Measurements from ENCODE around the gene ASPHD1. TPM values are rescaled to one million over a fixed set of nuclear protein-coding genes. Genes with fewer than 3 reads are reported as not detected.
A peak's percentile ranks its signal among the peaks of the same experiment; 100 is the strongest.

The ASPHD1 gene
- total RNA-seq, 1 donor from 2014 or later: 4.4 TPM

DNA sequence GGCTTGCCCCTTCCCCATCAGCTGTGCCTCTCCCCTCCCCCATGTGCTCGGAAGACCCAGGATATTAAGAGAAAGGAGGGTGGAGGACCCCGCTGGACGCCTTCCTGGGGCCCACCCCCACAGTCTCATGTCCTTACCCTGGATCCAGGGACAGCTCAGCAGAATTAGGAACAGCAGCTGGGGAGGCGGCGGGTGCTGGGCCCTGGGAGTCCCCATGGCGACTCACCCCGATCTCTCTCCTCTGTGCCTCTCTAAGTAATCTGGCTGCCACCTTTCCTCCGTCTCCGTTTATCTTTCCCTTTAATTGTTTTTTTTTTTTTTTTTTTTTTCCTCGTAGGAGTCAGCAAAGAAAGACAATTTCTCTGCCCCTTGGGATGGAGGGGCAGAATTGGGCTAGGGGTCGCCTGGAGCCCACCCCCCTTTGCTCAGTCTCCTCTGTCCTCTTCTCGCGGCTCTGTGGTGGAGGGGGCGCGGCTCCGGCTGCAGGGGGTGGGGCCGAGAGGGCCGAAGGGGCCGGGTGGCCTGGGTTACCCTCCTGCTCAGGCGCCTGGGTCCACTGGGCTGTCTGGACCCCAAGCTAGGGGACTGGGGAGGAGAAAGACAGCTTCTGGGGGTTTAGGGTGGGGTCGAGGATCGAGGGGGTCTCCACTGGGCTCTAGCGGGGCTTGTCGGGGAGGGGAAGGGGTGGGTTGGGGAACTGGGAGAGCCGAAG, 1.3 kb upstream of the ASPHD1 start:
- peak; percentile 79 for DNase-seq
- H3K27me3 ChIP-seq: peaks cover 19% of the 10 kb centered on the region
- ATAC-seq: peak; percentile 47
- intact Hi-C loops (cut with DNase I): no loop called here
- no peak overlapping the region for H3K27ac ChIP-seq
- TF ChIP-seq, protein P1, sequence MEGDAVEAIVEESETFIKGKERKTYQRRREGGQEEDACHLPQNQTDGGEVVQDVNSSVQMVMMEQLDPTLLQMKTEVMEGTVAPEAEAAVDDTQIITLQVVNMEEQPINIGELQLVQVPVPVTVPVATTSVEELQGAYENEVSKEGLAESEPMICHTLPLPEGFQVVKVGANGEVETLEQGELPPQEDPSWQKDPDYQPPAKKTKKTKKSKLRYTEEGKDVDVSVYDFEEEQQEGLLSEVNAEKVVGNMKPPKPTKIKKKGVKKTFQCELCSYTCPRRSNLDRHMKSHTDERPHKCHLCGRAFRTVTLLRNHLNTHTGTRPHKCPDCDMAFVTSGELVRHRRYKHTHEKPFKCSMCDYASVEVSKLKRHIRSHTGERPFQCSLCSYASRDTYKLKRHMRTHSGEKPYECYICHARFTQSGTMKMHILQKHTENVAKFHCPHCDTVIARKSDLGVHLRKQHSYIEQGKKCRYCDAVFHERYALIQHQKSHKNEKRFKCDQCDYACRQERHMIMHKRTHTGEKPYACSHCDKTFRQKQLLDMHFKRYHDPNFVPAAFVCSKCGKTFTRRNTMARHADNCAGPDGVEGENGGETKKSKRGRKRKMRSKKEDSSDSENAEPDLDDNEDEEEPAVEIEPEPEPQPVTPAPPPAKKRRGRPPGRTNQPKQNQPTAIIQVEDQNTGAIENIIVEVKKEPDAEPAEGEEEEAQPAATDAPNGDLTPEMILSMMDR (IDR thresholded peaks at IDR 0.05): no peak
- no peaks in the 10 kb centered on the region for H3K9me3 ChIP-seq
- H3K36me3 ChIP-seq: no peaks in the 10 kb centered on the region
- peak overlapping the region; percentile 65 for H3K4me3 ChIP-seq
- no peaks in the 10 kb centered on the region for H3K4me1 ChIP-seq

DNA sequence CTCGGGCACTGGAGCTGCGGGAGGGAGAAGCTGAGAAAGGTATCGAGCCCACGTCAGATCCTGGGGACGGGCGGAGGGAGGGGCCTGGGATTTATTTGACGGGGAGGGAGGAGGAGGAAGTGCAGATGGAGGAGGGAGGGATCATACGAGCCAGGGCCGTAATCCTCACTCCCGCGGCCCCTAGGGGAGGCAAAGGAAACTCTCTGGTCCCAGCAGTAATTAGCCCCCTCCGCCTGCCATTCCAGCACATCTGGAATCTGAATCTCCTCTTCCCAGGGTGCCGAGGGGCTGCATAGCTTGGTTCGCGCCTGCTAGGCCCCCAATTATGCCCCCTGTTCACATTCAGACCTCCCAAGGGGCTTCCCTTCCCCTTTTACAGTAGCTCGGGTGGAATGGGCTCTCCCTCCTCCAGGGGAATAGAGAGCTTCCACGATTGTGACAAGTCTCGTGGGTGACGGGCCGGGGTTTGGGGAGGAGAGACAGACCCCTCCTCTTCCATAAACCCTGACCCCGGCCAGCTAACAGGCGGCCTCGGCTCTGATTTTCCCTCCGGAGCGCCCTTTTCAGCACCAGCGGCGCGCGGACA, 679 bp upstream of the ASPHD1 start, which contains the start of gene SEZ6L2:
Gene SEZ6L2, minus strand, starts transcription at position 35 of the 586 bp plus-strand sequence. CDS start 531 bp downstream, outside the sequence.
- Histone ChIP-seq H3K36me3 (no peaks in the 10 kb centered on the region), H3K27me3 (peaks cover 19% of the 10 kb centered on the region), H3K9me3 (no peaks in the 10 kb centered on the region), H3K4me1 (no peaks in the 10 kb centered on the region), H3K4me3 (peak within 1 kb of the TSS; percentile 65), H3K27ac (no peak within 1 kb of the TSS)
- ATAC-seq (peak; percentile 78), DNase-seq (peak; percentile 89)
- intact Hi-C loops (cut with DNase I): no loop called here
- TF ChIP-seq, protein P1 (IDR thresholded peaks at IDR 0.05): no peak

DNA sequence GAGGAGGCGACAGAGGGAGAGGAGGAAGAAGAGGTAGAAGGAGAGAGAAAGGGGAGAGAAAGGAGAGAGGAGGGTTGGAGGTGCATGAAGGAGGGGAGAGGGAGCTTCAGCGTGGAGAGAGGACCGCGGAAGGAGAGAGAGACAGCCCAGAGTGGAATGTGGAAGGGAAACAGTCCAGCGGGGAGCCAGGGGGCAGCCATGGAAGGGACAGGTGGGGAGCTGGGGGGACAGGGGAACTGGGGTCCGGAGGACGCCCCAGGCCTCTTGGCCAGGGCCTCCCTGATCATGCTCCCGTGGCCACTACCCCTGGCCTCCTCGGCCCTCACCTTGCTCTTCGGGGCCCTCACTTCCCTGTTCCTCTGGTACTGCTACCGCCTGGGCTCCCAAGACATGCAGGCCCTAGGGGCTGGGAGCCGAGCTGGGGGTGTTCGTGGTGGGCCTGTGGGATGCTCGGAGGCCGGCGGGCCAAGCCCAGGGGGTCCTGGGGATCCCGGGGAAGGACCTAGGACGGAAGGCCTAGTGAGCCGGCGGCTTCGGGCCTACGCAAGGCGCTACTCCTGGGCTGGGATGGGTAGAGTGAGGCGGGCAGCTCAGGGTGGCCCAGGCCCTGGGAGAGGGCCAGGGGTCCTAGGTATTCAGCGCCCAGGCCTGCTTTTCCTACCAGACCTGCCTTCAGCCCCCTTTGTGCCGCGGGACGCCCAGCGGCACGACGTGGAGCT, 759 bp downstream of the ASPHD1 start:
- H3K36me3 ChIP-seq: no peaks in the 10 kb centered on the region
- no peaks in the 10 kb centered on the region for H3K4me1 ChIP-seq
- no peaks in the 10 kb centered on the region for H3K9me3 ChIP-seq
- ATAC-seq: no peak
- H3K4me3 ChIP-seq: peak overlapping the region; percentile 65
- peaks cover 19% of the 10 kb centered on the region for H3K27me3 ChIP-seq
- intact Hi-C loops (cut with DNase I): no loop called here
- no peak for DNase-seq
- no peak overlapping the region for H3K27ac ChIP-seq
- TF ChIP-seq, protein P1 (IDR thresholded peaks at IDR 0.05): no peak

DNA sequence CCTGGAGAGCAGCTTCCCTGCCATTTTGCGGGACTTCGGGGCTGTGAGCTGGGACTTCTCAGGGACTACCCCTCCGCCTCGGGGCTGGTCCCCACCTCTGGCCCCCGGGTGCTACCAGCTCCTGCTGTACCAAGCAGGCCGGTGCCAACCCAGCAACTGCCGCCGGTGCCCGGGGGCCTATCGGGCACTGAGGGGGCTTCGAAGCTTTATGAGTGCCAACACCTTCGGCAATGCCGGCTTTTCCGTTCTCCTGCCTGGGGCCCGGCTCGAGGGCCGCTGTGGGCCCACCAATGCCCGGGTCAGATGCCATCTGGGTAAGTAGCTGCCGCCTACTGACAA, 1.3 kb downstream of the ASPHD1 start:
- Histone ChIP-seq H3K4me3 (no peak overlapping the region), H3K4me1 (no peaks in the 10 kb centered on the region), H3K9me3 (no peaks in the 10 kb centered on the region), H3K27me3 (peaks cover 18% of the 10 kb centered on the region), H3K27ac (no peak overlapping the region), H3K36me3 (no peaks in the 10 kb centered on the region)
- intact Hi-C loops (cut with DNase I): no loop called here
- DNase-seq (no peak), ATAC-seq (no peak)
- TF ChIP-seq, protein P1 (IDR thresholded peaks at IDR 0.05): no peak

DNA sequence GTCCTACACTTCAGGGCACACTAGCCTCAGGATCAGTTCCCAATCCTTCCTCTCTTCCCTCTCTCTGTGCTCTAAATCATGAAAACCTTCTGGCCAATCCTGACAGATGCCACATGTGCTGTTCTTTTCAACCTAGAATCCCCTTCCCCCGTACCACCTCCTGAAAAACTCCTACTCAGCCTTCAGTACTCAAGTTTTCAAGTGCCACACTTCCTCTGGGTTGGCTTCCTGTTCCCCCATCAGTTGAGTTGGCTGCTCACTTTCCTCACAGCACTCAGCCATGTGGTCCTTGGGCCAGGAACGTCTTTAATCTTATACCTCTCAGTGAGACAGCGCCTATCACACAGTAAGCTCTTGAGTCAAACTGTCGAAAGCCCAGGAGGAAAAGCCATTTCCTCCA, 3.3 kb downstream of the ASPHD1 start:
- Histone ChIP-seq H3K4me3 (no peak overlapping the region), H3K27ac (no peak overlapping the region), H3K36me3 (no peaks in the 10 kb centered on the region), H3K9me3 (no peaks in the 10 kb centered on the region), H3K4me1 (no peaks in the 10 kb centered on the region), H3K27me3 (no peaks in the 10 kb centered on the region)
- intact Hi-C loops (cut with DNase I): no loop called here
- ATAC-seq: no peak
- TF ChIP-seq, protein P1 (IDR thresholded peaks at IDR 0.05): no peak
- no peak for DNase-seq

Measured in upper lobe of right lung (tissue), 1 donor.